HEK293 (cell line): ENCODE data around the gene EYS.
A peak's percentile ranks its signal among the peaks of the same experiment; 100 is the strongest.

Experiments used
- CTCF ChIA-PET: fragments of 350-600 bp; formaldehyde crosslinking; extraction: SDS; loops from one replicate; lab custom pipeline; 2021; ENCODE audit warnings: antibody characterized with exemption; lab: Yijun Ruan, JAX
- POLR2A ChIA-PET: fragments of 300-600 bp; formaldehyde crosslinking; extraction: SDS; loops from one replicate; lab custom pipeline; 2020; ENCODE audit warnings: antibody characterized with exemption, inconsistent platforms; lab: Yijun Ruan, JAX
- H3K27ac ChIP-seq: fragments of 200-500 bp; sonication (Bioruptor generic); 2 replicates; pipeline ENCODE4 v1.5.1; 2014; ENCODE audit warnings: low read depth, low read length, control low read depth, inconsistent platforms; ENCODE audit errors: extremely low read depth
- H3K36me3 ChIP-seq, 2 experiments: fragments of 200-500 bp in 1 of 2; sonication (Bioruptor generic) in 1 of 2; 1 replicate in 1 of 2; 2 replicates in 1 of 2; pipeline ENCODE4 v1.5.1; 2014 to 2017; ENCODE audit warnings: inconsistent platforms in 2 of 2, low read length in 2 of 2; ENCODE audit not compliant: control insufficient read depth in 2 of 2, insufficient read depth in 1 of 2
- H3K4me1 ChIP-seq: fragments of 200-500 bp; sonication (Bioruptor generic); 2 replicates; pipeline ENCODE4 v1.5.1; 2014; ENCODE audit warnings: mild to moderate bottlenecking, low read length, inconsistent platforms; ENCODE audit not compliant: control insufficient read depth, insufficient read depth
- H3K4me3 ChIP-seq: 2 replicates; pipeline ENCODE4 v1.5.1; 2011; ENCODE audit warnings: low read depth, mild to moderate bottlenecking, control low read depth, low read length, moderate library complexity
- H3K9me3 ChIP-seq: fragments of 200-500 bp; sonication (Bioruptor generic); 2 replicates; pipeline ENCODE4 v1.5.1; 2014; ENCODE audit warnings: low read depth, low read length, inconsistent platforms; ENCODE audit not compliant: control insufficient read depth, insufficient read depth
- CTCF ChIP-seq: fragments of 450-650 bp; formaldehyde crosslinking; IDR thresholded peaks from 2 replicates; pipeline ENCODE4 v1.5.1; 2016; ENCODE audit warnings: missing biosample characterization, missing genetic modification characterization
- GFI1B ChIP-seq: fragments of 450-650 bp; formaldehyde crosslinking; IDR thresholded peaks from 2 replicates; pipeline ENCODE4 v1.5.1; 2016; ENCODE audit warnings: missing biosample characterization, missing genetic modification characterization
- PRDM10 ChIP-seq: fragments of 450-650 bp; formaldehyde crosslinking; IDR thresholded peaks from 2 replicates; pipeline ENCODE4 v1.5.1; 2016; ENCODE audit warnings: missing biosample characterization, missing genetic modification characterization
- PRDM6 ChIP-seq: fragments of 450-650 bp; formaldehyde crosslinking; IDR thresholded peaks from 2 replicates; pipeline ENCODE4 v1.5.1; 2017; ENCODE audit warnings: missing biosample characterization, missing genetic modification characterization
- TRIM28 ChIP-seq: IDR thresholded peaks from 2 replicates; pipeline ENCODE4 v1.6.1; 2011; ENCODE audit warnings: low read length, control low read depth, borderline replicate concordance
- ZFHX2 ChIP-seq: fragments of 450-650 bp; formaldehyde crosslinking; conservative IDR thresholded peaks from 2 replicates; pipeline ENCODE4 v1.5.1; 2016; ENCODE audit warnings: missing biosample characterization, missing genetic modification characterization
- ZFP41 ChIP-seq: fragments of 450-650 bp; formaldehyde crosslinking; IDR thresholded peaks from 2 replicates; pipeline ENCODE4 v1.5.1; 2016; ENCODE audit warnings: missing biosample characterization, missing genetic modification characterization, borderline replicate concordance
- ZNF112 ChIP-seq: fragments of 450-650 bp; formaldehyde crosslinking; IDR thresholded peaks from 2 replicates; pipeline ENCODE4 v1.5.0; 2017; ENCODE audit warnings: missing biosample characterization, missing genetic modification characterization
- ZNF146 ChIP-seq: fragments of 450-650 bp; formaldehyde crosslinking; IDR thresholded peaks from 2 replicates; pipeline ENCODE4 v1.5.1; 2016; ENCODE audit warnings: missing biosample characterization, missing genetic modification characterization
- ZNF274 ChIP-seq, 2 experiments: fragments of 200-500 bp in 1 of 2; fragments of 450-650 bp in 1 of 2; sonication (Bioruptor generic) in 1 of 2; formaldehyde crosslinking in 1 of 2; IDR thresholded peaks; 2 replicates each; pipeline versions ENCODE4 v1.5.1 to v1.6.1; 2014 to 2016; ENCODE audit warnings: borderline replicate concordance in 1 of 2, inconsistent platforms in 1 of 2, low read length in 1 of 2, missing biosample characterization in 1 of 2, missing genetic modification characterization in 1 of 2
- ZNF324 ChIP-seq: fragments of 450-650 bp; formaldehyde crosslinking; IDR thresholded peaks from 2 replicates; pipeline ENCODE4 v1.5.1; 2016; ENCODE audit warnings: missing biosample characterization, missing genetic modification characterization
- ZNF341 ChIP-seq: fragments of 450-650 bp; formaldehyde crosslinking; IDR thresholded peaks from 2 replicates; pipeline ENCODE4; 2016; ENCODE audit warnings: low read depth, missing biosample characterization, missing genetic modification characterization
- ZNF510 ChIP-seq: fragments of 450-650 bp; formaldehyde crosslinking; IDR thresholded peaks from 2 replicates; pipeline ENCODE4 v1.5.1; 2018; ENCODE audit warnings: mild to moderate bottlenecking, missing genetic modification characterization, missing biosample characterization; ENCODE audit not compliant: insufficient replicate concordance
- ZNF560 ChIP-seq: fragments of 450-650 bp; formaldehyde crosslinking; IDR thresholded peaks from 2 replicates; pipeline ENCODE4 v1.5.1; 2017; ENCODE audit warnings: missing biosample characterization, missing genetic modification characterization, borderline replicate concordance
- ZNF585B ChIP-seq: fragments of 450-650 bp; formaldehyde crosslinking; IDR thresholded peaks from 2 replicates; pipeline ENCODE4 v1.5.1; 2016; ENCODE audit warnings: missing biosample characterization, missing genetic modification characterization
- ZNF623 ChIP-seq: fragments of 450-650 bp; formaldehyde crosslinking; IDR thresholded peaks from 2 replicates; pipeline ENCODE4 v1.5.1; 2016; ENCODE audit warnings: missing biosample characterization, missing genetic modification characterization
- ZNF626 ChIP-seq: fragments of 450-650 bp; sonication (Bioruptor Pico); formaldehyde crosslinking; IDR thresholded peaks from 2 replicates; pipeline ENCODE4 v1.5.1; 2018; ENCODE audit warnings: missing biosample characterization, missing genetic modification characterization, inconsistent platforms
- ZNF677 ChIP-seq: fragments of 450-650 bp; IDR thresholded peaks from 2 replicates; pipeline ENCODE4 v1.5.0; 2018; ENCODE audit warnings: missing biosample characterization, mild to moderate bottlenecking, missing genetic modification characterization, moderate library complexity
- ZNF768 ChIP-seq: fragments of 450-650 bp; formaldehyde crosslinking; IDR thresholded peaks from 2 replicates; pipeline ENCODE4 v1.5.1; 2018; ENCODE audit warnings: missing biosample characterization, mild to moderate bottlenecking, missing genetic modification characterization

EYS gene

GRCh38 chr6:64507661-64508060, 1199.4 kb downstream of the EYS start:
- Histone ChIP-seq H3K9me3 (no peaks in the 10 kb centered on the region), H3K27ac (no peak overlapping the region)
- CTCF ChIA-PET = interaction anchor here (0.7 kb wide), 1 partner anchor 24 kb away, joined by 4 read pairs; no protein-coding TSS in a partner anchor
- TF ChIP-seq ZNF341 (tag by site-specific recombination) = no peak
- TF ChIP-seq, all 188 proteins: peak for 0
- H3K4me1 ChIP-seq = no peaks in the 10 kb centered on the region
- H3K36me3 ChIP-seq = no peaks in the 10 kb centered on the region
- POLR2A ChIA-PET = no interaction called here
- H3K4me3 ChIP-seq = no peak overlapping the region

GRCh38 chr6:64505312-64505711, 1201.7 kb downstream of the EYS start:
- no peak for TF ChIP-seq PRDM10 (tag by site-specific recombination)
- TF ChIP-seq ZNF585B (tag by site-specific recombination) = no peak
- peak; percentile 18; the same call in 1 of the 2 replicates for TF ChIP-seq CTCF (tag by site-specific recombination)
- no peak for TF ChIP-seq ZNF324 (tag by site-specific recombination)
- TF ChIP-seq GFI1B (tag by site-specific recombination) = no peak
- no peak for TF ChIP-seq ZNF274 (IDR thresholded peaks at IDR 0.05; ENCODE audit: low read length)
- TF ChIP-seq ZNF274 (tag by site-specific recombination; IDR thresholded peaks at IDR 0.05; ENCODE audit: borderline replicate concordance) = no peak
- TF ChIP-seq ZFP41 (tag by site-specific recombination) = no peak
- TF ChIP-seq ZNF623 (tag by site-specific recombination) = no peak
- CTCF ChIA-PET = interaction anchor here (0.5 to 2.9 kb wide), 28 partner anchors 8 to 519 kb away, joined by 3 to 28 read pairs (median 4); no protein-coding TSS in a partner anchor
- POLR2A ChIA-PET = no interaction called here

GRCh38 chr6:64504503-64504902, 1202.5 kb downstream of the EYS start:
- CTCF ChIA-PET = interaction anchor here (0.5 to 2.9 kb wide), 20 partner anchors 9 to 518 kb away, joined by 3 to 28 read pairs (median 4); no protein-coding TSS in a partner anchor
- TF ChIP-seq TRIM28 (no peak), ZNF626 (tag by site-specific recombination) (no peak), ZNF112 (tag by site-specific recombination) (no peak), ZNF146 (tag by site-specific recombination) (no peak), ZNF677 (tag by site-specific recombination) (no peak), ZNF560 (no peak), ZNF510 (tag by site-specific recombination) (no peak), ZFHX2 (tag by site-specific recombination) (no peak), PRDM6 (tag by site-specific recombination) (no peak), ZNF768 (tag by site-specific recombination) (no peak)
- TF ChIP-seq, all 188 proteins: peak for 0
- H3K4me1 ChIP-seq = no peaks in the 10 kb centered on the region
- no peaks in the 10 kb centered on the region for H3K9me3 ChIP-seq
- POLR2A ChIA-PET = no interaction called here
- no peak overlapping the region for H3K27ac ChIP-seq
- H3K36me3 ChIP-seq = no peaks in the 10 kb centered on the region
- H3K4me3 ChIP-seq = no peak overlapping the region

More at GRCh38 chr6:64505312-64505711, 1201.7 kb downstream of the EYS start:
- Histone ChIP-seq H3K4me3 (no peak overlapping the region), H3K27ac (no peak overlapping the region), H3K9me3 (no peaks in the 10 kb centered on the region), H3K4me1 (no peaks in the 10 kb centered on the region), H3K36me3 (no peaks in the 10 kb centered on the region)
